ENCODE results near the gene EIF2AK3.
"Not testable (repeated sequence)": the region's sequence is repeated elsewhere in the genome, so short reads cannot be mapped to it uniquely, and the experiment has no call there.

The EIF2AK3 gene

DNA sequence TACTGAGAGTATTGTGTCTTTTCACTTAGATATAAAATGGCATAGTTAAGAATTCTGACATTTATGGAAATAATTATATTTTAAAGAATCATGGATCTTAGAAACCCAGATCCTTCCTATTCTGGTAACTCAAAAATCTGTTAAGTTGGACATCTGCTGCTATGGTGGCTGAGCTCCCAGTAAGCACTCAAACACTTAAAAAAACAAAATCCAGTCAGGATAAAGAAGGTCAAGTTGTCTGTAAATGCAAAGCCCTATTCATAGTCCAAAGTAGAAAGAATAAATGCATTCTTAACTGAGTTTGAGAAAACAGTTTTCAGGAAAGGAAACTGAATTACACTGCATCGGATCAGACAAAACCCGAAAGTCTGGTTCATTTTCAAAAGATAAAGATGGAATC is 35.6 kb downstream of the EIF2AK3 start:
- FAIRE-seq, result no peak

DNA sequence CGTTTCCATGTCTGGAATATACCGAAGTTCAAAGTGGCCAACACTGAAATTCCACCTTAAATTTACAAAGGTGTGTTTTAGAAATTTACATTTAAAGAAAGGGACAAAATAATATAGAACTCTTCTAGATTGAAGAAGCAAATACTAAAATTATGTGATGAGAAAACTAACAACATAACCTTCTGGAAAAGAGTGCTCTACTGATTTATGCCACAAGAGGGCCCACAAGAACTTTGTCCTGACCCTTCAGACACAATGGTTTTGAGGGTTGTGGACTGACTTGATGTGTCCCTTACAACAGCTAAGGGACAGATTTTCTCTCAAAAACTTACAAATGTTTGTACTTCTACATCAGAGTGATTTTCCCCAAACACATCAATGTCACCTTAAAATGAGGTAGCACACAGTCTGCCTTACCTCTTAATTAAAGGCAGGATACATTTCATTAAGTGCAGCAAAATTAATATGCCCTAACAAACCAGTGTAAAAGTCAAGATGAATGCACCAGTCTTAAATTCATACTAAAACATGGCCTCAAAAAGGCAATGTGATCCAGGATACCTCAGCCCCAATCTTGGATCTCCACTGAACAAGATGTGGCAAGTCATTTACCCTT is 36.2 kb downstream of the EIF2AK3 start:
- FAIRE-seq, result peak; percentile 83

DNA sequence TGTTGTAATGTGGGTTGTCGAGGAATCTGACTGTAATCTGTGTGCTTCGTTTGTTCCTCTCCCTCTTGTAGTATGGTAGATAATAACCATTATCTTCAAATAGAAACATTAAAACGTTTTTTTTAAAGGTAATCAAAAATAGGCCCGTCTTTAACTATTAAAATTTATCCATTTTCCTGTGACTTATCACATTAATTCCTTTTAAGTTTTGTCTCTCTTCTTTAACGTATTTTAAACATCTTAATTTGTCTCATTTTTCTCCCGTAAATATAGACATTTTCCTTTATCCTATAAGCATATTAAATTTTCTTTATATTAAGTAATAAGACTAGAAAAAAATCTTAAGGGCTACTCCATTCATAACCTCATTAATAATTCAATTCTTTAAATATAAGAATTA is 41.3 kb downstream of the EIF2AK3 start:
- peak; percentile 31 for FAIRE-seq

DNA sequence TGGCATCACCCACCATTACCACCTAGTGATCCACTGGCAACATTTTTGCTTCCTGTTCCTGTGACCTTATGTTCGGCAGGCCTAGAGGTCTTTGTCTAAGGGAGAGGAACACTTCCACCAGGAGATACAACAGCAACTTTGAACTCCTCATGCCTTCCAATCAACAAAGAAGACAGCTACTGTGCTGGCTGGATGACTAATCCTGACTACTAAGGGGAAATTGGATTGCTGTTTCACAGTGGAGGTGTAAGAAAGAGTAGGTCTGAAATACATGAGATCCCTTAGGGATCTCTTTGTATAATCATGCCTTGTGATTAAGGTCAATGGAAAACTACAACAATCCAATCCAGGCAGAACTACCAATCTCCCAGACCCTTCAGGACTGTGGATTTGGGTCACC is 45.2 kb downstream of the EIF2AK3 start:
- FAIRE-seq, result no peak

DNA sequence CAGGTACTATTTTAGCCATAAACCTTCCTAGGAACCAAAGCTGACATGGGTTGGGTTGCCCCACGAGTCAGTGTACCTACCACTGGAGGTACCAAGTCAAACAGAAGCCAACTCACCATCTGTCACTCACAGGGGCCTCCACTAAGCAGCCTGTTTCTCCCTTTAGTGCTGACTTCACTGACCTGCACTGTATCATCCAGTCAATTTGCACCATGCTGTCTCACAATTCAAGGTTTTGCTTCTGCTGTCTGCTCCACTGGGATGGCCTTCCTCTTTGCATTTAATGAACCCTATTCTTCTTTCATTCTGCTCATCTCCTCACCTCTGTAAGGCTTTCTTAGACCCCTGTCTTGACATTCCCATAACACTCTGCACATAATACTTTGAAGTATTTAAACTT is 47.2 kb downstream of the EIF2AK3 start:
- no peak for FAIRE-seq

DNA sequence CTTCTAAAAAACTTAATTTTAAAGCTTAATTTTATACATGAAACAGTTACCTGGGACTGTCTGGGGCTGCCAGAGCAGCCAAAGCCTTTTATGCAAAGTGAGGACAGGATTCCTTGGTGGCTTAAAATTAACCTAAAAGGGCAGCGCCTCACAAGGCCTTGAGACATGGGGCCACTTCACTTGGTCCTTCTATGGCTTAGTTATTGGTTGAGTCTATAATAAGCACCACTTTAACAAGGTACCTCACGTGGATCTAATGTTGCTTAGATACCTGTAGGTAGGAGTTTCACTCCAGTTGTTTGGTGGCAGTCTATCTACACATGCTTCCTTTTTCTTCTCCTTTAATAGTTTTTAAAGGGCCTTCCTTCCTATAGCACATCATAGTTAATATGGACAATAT is 51.6 kb downstream of the EIF2AK3 start:
- FAIRE-seq, result no peak

DNA sequence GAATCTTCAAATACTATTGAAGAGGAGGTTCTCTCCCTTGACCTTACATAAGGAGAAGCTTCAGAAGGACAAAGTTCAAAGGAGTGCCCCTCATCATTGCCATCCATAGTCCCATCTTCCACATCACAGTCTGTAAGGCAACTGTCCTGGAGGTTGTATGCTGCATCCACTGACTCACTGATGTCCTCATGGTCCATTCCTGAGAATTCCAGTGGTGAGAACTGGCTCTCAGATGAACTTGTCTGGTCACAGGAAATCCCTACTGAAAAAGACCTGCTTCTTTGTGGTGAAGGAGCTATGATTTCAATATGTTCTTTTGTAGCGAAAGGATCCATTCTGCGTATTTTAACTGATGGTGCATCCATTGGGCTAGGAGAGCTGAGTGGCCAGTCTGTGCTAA is 52.2 kb downstream of the EIF2AK3 start:
- FAIRE-seq, result no peak

DNA sequence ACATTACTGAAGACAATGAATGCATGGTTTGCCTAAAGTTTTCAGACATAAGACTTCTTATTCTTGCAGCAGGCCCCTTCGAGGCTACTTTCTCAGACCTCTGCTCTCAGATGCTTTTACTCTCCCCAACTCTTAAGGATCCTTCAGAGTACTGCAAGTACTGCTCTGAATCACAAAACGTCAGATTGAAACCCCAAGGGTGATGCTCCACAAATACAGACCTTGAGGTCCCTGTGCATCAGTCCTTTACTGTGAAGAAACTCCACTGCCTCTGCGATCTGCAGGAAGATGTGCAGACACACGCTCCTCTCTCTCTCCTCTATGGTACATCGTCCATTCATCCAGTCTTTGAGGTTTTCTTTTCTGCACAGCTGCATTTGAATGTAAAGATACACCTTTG is 52.8 kb downstream of the EIF2AK3 start:
- no peak for FAIRE-seq

DNA sequence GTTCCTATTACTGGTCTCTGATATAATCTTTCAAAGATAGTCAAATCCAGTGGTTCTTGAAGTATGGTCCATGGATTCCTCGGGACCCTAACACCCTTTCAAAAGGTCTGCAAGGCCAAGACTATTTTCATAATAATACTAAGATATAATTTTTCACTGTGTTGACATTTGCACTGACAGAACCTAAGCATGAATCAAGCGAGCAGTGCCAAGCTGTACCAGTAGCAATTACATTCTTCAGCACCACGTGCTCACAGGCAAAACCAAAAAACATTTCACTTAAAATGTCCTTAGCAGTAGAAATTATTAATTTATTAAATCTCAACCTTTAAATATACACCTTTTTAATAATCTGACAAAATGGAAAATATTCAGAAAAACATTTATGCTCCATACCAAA is 59.1 kb downstream of the EIF2AK3 start:
- no peak for FAIRE-seq

DNA sequence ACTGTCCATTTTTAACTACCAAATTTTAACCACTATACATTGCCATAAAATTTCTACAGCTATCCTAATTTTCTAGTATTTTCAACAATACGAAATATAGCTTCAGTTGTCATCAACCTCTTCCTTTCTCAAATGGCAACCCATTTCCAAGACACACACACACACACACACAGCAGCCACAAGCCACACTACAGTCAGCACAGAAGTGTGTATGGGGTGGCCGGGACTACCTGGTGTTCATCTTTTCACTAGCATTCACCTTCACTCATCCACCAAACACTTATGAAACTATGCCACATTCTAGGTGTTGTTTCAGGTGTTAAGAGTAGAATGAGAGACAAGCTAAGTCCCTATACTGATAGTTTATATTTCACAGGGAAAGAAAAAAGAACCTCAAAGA is 62.9 kb downstream of the EIF2AK3 start:
- FAIRE-seq, result no peak

DNA sequence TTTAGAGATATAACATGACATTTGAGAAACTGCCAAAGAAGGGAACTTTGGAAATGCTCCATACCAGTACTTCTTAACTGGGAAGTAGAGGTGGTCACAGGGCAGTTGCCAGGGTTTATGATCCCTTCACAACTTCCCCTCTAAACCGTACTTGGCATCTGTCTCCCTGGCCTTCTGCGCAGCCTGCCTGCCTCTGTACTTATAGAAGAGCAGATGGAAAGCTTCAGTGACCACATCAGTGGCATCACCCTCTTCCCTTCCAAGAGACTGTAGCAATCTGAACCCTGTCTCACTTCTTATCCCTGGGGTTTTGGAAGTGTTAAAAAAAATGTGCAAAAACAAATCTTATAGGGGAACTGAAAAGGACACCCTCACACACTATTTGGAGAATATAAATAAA is 64.1 kb downstream of the EIF2AK3 start:
- FAIRE-seq, result no peak

DNA sequence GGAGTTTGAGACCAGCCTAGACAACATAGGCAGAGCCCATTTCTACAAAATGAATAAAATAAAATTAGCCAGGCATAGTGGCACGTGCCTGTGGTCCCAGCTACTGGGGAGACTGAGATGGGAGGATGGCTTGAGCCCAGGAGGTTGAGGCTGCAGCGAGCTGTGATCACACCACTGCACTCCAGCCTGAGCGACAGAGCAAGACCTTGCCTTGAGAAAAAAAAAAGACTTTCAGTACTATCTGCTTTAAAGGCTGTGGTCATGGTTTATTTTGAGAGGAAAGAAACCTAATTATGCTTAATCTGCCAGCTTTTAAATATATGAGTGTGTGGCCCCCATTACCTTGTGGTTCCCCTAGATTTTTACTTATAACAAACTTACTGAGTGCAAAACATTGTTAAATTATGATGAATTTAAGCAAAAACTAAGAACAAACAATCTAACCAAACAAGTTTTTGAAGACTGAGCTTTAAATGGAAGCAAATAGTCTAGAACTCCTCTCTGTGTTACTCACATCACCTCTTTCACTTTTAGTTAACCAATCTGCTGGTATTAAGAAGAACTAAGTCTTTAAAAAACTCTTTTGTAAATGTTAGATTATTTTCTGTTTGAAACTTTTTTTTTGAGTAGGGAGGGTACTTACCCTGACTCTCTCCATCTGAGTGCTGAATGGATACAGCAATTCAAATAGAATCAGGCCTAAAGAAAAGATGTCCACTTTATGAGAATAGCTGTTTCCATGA is 65.4 kb downstream of the EIF2AK3 start:
- no peak for FAIRE-seq

DNA sequence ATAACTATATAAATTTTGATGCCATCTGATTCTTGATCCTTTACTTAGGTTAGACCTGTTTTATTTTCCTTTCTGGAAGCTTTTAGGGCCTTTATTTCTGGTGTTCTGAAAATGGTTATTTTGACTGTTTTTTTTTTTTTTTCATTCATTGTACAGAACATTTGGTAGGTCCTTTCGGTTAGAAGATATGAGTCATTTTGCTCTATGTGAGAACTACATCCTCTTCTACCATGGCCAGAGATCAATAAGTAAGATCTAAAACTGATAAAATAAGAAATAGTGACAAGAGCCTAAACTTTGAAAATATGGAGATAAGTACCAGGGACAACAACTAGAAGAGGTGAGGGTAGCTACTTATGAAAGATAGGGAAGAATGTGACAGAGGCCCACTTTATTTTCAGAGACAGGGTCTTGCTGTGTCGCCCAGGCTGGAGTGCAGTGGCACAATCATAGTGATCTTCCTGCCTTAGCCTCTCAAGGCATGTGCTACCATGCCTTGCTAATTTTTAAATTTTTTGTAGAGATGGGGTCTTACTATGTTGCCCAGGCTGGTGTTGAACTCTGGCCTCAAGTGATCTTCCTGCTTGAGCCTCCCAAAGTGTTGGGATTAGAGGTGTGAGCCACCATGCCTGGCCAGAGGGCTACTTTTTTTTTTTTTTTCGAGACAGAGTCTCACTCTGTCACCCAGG is 66.5 kb downstream of the EIF2AK3 start:
- no peak for FAIRE-seq

DNA sequence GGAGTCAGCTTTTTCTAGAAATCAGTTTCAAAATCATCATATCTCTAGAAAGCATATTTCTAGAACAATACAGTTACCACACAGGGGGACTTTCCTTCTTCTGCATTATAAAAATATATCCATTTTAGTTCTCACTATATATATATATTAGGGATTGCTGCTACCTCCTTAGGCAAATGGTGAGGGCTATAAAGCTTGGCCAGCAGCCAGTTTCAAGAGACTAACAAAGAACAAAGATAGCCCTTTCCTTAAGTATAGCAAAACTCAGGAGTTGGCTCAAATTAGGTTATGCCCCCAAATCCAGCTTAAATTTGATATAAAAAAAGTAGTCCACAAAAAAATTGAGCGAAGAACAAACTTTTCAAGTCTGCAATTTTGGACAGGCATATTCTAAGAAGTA is 70.0 kb downstream of the EIF2AK3 start:
- no peak for FAIRE-seq

DNA sequence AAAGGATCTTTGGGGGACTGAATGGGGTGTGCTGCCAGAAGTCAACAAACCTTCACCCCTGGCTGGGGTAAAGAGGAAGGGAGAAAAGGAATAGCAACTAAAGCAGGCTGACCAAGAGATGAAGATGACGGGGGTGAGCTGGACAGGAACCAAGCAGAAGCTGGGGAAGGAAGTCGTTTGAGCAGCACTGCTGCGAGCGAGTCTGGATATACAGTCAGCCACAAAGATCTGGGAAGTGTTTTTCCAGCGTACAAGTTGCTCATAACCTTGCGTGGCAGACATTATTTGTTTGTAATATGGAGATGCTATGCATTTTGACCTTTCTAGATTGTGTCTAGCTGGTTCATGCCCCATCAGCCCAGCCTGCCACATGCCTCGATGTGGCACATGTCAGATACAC is 71.2 kb downstream of the EIF2AK3 start:
- FAIRE-seq, result no peak

DNA sequence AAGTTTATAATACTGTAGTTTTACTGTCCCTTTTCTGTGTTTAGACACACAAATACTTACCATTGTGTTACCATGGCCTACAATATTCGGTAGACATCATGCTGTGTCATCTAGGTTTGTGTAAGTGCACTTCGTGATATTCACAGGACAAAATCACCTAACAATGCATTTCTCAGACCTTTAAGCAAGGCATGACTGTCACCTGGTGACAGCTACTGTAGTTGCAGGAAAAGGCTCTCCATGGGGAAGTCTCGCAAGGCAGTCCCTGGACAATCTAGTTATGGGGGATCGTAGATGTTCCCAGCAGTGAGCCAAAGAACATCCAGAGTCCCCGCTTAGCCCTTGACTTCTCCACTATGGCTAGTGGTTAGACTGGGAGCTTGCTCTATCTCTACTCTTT is 73.1 kb downstream of the EIF2AK3 start:
- FAIRE-seq, result no peak

DNA sequence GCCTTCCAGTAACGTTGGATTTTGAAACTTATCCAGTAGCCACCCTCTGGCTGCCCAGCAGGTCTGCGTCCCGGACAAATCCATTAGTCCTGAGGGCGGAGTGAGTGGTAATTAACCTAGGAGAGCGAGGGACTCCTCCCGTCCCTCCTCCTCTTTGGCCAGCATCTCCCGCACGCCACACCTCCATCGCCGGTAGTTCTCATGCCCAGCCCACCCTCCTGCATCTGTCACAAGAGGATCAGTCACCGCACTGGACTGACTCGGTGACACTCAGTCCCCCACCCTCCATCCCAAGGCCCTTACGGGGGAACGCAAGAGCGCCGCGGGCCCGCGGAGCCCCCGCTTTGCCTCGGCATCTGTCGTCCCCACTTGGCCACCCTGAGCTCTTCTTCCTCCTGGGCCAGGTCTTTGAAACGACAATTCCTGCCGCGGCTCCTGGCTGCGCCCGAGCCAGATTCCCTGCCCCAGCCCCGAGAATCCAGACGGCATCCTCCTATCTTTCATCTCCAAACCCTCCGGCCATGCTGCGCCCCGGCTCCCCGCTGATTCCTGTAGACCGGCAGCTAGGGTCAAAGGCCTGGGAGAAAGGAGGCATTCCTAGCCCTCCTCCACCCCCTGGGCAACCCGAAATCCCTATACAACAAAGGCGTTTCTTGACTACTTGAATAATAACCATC is 77.5 kb downstream of the EIF2AK3 start:
- no peak for FAIRE-seq

DNA sequence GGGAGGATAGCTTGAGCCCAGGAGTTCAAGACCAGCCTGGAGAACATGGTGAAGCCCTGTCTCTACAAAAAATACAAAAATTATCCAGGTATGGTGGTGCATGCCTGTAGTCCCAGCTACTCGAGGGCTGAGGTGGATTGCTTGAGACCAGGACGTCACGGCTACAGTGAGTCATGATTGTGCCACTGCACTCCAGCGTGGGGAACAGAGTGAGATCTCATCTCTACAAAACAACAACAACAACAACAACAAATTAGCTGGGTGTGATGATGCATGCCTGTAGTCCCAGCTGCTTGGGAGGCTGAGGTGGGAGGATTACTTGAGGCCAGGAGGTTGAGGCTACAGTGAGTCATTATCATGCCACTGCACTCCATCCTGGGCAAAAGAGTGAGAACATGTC is 81.0 kb downstream of the EIF2AK3 start:
- not testable (repeated sequence) for FAIRE-seq

DNA sequence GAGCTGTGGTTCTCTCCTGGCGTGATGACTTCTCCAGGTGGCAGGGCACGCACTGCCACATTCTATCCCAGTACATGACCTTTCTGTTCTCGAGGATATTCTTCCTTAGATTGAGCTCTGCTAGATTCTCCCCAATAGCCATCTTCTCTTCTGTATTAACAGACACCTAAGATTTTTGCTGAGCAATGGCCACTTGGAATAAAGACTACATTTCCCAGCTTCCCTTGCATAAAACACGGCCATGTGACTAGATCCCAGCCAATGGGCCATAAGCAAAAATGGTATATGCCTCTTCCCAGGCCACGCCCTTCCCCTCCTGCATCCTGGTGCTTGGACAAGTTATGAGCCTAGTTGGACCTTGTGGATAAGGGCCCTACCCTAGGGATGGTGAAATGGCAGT is 82.1 kb downstream of the EIF2AK3 start:
- no peak for FAIRE-seq

DNA sequence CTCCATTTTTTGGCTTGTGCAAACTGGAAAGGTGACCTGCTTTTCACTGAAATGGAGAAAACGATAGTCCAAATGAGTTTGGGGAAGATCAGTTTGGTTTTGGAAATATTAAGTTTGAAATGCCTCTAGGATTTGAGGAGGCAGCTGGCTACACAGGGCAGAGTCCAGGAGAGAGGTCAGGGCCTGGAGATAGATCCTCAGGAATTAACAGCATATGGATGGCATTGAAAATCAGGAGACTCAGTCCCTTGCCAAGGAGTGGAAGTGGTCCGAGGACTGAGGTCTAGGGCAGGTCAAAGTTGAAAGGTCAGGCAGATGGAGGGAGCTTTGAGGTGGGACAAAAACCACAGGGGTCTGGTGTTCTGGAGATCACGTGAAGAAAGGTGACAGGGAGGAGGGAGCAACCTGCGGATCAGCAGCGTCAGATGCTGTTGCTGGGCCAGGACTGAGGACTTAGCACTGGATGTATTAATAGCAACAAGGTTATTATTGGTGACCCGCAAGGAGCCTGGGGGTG is 83.7 kb downstream of the EIF2AK3 start:
- no peak for FAIRE-seq

DNA sequence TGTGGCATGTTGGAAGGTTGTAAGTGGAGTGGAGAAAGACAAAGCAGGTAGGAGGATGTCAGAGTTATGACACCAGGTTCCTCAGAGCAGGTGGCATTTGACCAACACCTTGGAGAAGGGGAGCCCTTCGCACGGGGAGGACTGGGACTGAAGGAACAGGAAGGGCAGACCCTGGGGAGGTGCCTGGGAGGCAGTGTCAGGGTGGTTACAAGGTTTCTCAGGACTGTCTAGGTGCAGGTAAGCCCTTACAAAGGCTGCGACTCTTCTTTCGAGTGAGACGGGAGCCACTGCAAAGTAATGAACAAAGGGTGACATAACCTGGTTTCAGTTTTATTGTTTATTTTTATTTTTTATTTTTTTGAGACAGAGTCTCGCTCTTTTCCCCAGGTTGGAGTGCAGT is 84.6 kb downstream of the EIF2AK3 start:
- no peak for FAIRE-seq

DNA sequence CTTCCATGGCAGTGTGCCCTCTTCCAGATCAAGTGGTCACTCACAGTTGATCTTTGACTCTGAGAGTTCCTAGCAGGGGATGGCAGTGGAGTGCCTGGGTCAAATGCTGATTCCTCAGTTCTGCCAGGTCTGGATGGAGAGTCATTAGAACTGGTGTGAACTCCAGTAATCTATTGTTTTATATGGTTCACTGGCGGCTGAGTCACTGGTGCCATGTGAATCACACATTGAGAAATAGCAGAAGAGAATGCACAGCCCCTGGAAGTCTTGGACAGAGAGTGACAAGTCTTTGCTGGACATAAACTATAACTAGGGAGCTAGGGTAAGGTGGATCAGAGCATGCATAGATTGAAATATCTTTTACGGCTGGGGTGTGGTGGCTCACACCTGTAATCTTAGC is 86.9 kb downstream of the EIF2AK3 start:
- no peak for FAIRE-seq

DNA sequence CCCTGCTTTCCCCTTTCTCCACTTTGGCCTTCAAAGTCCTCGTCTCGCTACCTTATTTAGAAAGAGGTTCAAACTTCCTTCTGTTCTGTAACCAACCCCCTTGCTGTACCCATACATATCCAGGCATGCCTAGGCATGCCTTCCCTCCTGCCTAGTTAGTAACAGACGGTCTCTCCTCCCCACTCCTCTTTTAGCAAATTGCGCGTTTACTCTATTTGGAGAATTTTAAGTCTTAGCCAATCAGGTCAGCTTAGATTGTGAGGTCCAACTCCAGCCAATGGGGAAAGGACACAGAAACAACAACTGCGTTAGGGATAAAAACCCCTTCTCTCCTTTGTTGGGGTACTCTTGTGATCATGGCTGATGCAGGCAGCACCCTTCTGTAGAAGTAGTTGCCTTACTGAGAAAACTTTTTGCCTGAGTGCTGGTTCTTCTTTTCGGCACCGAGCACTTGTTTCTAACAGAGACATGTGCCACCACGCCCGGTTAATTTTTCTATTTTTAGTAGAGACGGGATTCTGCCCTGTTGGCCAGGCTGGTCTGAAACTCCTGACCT is 88.8 kb downstream of the EIF2AK3 start:
- FAIRE-seq, result no peak
